Measurements from ENCODE around the gene PHLDA1.

Gene PHLDA1

GRCh38 chr12:76031414-76032042 lies at the start of gene PHLDA1:
PHLDA1 (minus strand) TSS chr12:76031776.
- peak; percentile 83 to 92 (median 89) for DNase-seq (ENCODE audit: low read depth in 4 of 4, low spot score in 1 of 4)

DNA sequence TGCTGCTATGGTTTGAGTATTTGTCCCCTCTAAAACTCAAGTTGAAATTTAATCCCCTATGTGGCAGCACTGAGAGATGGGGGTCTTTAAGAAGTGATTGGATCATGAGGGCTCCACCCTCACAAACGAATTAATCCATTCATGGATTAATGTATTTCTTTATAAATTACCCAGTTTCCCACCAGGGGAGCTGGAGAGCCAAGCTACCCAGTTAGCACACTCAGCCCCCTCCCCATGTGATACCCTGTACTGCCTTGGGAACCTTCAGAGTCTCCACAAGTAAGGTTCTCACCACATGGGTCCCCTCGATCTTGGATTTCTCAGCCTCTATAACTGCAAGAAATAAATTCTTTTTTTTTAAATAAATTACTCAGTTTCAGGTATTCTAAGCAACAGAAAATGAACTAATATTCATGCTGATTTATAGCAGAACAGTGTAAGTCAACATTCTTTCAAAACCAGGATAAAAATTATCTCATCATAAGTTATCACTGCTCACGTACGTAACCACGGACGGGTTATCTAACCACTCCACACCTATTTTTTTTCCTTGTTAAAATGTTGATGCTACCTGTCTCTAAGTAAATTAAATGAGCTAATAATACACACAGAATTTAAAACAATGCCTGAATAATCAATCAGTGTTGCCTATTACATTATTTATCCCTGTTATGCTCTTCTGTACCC lies 49.3 kb upstream of the PHLDA1 start:
- DNase-seq (ENCODE audit: low read depth in 4 of 4, low spot score in 1 of 4) = no peak

GRCh38 chr12:76080017-76080728 lies 48.6 kb upstream of the PHLDA1 start:
- no peak for DNase-seq (ENCODE audit: low read depth in 4 of 4, low spot score in 1 of 4)

GRCh38 chr12:76078748-76079147 lies 47.2 kb upstream of the PHLDA1 start:
- DNase-seq (ENCODE audit: low read depth in 4 of 4, low spot score in 1 of 4) = no peak

DNA sequence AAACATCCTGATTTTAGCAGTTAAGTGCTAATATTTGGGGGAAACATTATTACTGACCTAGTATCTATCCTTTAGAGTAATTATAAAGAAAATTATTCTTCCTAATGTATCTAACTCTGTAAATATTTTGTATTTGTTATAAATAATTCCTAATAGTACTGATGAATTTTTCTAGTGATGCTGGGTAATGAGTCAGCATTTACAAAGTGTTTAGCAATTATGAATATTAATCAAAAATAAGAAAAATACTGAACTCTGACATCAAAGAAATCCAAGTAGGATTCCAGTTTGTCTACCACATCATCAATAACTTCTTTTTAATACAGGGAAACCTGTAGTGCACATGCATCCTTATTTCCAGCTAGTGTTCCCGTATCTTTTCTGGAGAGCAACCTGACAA lies 43.9 kb upstream of the PHLDA1 start:
- DNase-seq (ENCODE audit: low read depth in 4 of 4, low spot score in 1 of 4) = no peak

- no peak for DNase-seq (ENCODE audit: low read depth in 4 of 4, low spot score in 1 of 4)
These were observed 43.2 kb upstream of the PHLDA1 start for GRCh38 chr12:76074701-76075336.

DNA sequence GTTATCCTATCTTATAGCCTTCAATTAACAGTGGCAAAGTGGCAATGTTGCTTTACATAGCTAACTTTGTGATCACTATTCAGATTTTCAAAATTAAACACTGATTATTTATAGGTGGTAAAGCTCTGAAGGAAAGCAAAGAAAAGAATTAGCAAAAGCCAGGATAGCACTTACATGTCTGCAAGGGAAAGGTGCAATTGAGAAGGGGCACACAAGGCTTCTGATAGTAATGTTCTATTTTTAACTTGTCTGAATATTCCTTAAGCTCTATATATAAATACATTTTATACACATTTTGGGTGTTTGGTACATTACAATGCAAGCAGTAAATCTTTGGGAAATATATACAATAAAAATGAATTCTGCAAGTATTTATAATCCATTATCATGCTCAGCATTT lies 42.0 kb upstream of the PHLDA1 start:
- no peak for DNase-seq (ENCODE audit: low read depth in 4 of 4, low spot score in 1 of 4)

GRCh38 chr12:76072568-76072967 lies 41.0 kb upstream of the PHLDA1 start:
- DNase-seq (ENCODE audit: low read depth in 4 of 4, low spot score in 1 of 4) = no peak

DNA sequence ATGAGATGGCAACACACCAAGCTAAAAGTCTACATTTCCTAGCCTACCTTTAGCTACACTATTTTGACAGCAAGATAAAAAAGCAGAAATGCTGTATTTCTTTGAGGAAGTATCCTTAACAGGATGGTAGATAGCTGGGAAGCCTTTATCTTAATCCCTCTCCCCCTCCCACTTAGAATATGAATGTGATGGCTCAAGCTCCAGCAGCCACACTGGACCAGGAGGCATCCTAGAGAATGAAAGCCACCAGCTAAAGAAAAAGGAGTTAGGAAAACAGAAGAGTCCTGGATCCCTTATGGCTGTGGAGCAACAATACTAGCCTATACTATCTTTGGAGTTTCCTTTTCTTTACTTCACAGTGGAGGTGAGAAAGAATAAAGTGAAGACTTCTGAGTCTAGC lies 37.8 kb upstream of the PHLDA1 start:
- DNase-seq (ENCODE audit: low read depth in 4 of 4, low spot score in 1 of 4) = no peak

DNA sequence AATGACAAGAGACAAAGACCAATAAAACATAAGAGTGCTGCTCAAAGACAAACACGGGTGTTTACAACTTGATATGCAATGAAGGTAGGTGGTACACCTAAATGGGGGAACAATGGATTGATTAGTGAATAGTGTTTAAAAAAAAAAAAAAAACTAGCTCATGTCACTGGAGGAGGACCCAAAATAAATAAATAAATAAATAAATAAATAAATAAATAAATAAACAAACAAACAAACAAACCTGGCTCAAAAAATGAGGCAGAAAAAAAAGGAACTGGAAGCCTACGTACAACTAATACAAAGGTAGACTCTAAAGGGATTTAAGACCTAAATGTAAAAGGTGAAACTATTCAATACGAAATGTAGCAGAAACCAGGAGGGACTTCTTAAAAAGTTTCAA lies 34.3 kb upstream of the PHLDA1 start:
- no peak for DNase-seq (ENCODE audit: low read depth in 4 of 4, low spot score in 1 of 4)

- no peak for DNase-seq (ENCODE audit: low read depth in 4 of 4, low spot score in 1 of 4)
These were observed 33.3 kb upstream of the PHLDA1 start for GRCh38 chr12:76064904-76065303.

DNA sequence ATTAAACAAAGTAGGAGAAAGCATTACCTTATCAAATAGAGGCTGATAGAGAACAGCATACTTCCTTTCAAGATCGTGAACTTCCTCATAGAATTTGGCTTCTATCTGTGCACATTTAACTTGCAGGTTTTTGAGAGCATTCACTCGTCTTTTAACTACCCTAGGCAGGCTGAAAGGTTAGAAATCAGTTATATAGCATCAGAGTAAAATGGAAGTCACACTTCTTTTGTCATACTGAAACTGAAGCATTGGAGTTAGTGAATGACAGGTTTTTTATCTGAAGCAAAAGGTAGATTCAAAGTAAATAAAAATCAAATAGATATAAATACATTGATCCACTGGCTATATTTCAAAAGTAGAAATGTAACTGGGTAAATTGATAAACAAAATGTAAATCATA lies 28.5 kb upstream of the PHLDA1 start:
- DNase-seq (ENCODE audit: low read depth in 4 of 4, low spot score in 1 of 4) = no peak

- DNase-seq (ENCODE audit: low read depth in 4 of 4, low spot score in 1 of 4) = no peak
These were observed 25.8 kb upstream of the PHLDA1 start for GRCh38 chr12:76057326-76057725.

GRCh38 chr12:76055393-76055792 lies 23.8 kb upstream of the PHLDA1 start:
- no peak for DNase-seq (ENCODE audit: low read depth in 4 of 4, low spot score in 1 of 4)

GRCh38 chr12:76049575-76050251 lies 18.1 kb upstream of the PHLDA1 start:
- no peak for DNase-seq (ENCODE audit: low read depth in 4 of 4, low spot score in 1 of 4)

- DNase-seq (ENCODE audit: low read depth in 4 of 4, low spot score in 1 of 4) = no peak
These were observed 16.2 kb upstream of the PHLDA1 start for GRCh38 chr12:76047742-76048141.

- no peak for DNase-seq (ENCODE audit: low read depth in 4 of 4, low spot score in 1 of 4)
These were observed 15.5 kb upstream of the PHLDA1 start for GRCh38 chr12:76047060-76047459.

DNA sequence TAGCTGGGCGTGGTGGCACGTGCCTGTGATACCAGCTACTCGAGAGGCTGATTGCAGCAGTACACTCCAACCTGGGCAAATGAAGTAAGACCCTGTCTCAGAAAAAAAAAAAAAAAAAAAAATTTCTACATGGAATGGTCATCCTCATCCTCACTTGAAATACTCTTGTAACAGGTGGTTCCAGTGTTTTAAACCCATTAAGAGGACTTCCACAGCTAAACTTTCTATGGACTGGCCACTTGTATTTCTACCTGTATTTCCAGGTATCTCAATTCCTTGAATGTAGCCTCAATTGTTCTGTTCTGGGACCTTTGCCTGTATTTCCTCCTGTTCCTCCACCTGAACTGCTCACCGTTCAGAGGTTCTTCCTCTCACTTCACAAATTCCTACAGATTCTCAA lies 11.8 kb upstream of the PHLDA1 start:
- no peak for DNase-seq (ENCODE audit: low read depth in 4 of 4, low spot score in 1 of 4)

- no peak for DNase-seq (ENCODE audit: low read depth in 4 of 4, low spot score in 1 of 4)
These were observed 10.6 kb upstream of the PHLDA1 start for GRCh38 chr12:76042147-76042546.

GRCh38 chr12:76041406-76041805 lies 9.8 kb upstream of the PHLDA1 start:
- DNase-seq (ENCODE audit: low read depth in 4 of 4, low spot score in 1 of 4) = no peak

GRCh38 chr12:76040461-76040860 lies 8.9 kb upstream of the PHLDA1 start:
- no peak for DNase-seq (ENCODE audit: low read depth in 4 of 4, low spot score in 1 of 4)
